GM13977 (cell line): Measurements from ENCODE around the gene U2AF2.

Experiments used
- DNase-seq: peaks from one replicate; pipeline ENCODE4 v3.0.0; 2012; ENCODE audit warnings: low spot score
- in situ Hi-C: fragments of 300-500 bp; cut with MboI; formaldehyde crosslinking; loops from one replicate; pipeline ENCODE4 v1.12.0; 2022; ENCODE audit warnings: low sequenced_read_pairs, low pct_unique_long_range_greater_than_20kb, mixed read lengths, inconsistent platforms; ENCODE audit not compliant: unreplicated experiment
- TF ChIP-seq, protein P1 (sequence below): IDR thresholded peaks from 2 replicates; pipeline ENCODE4 v1.5.1; 2012; ENCODE audit warnings: mild to moderate bottlenecking, control low read depth; ENCODE audit not compliant: insufficient read depth; ENCODE audit errors: extremely low read depth, missing control alignments

The U2AF2 gene

GRCh38 chr19:55611300-55611982, 43.4 kb upstream of the U2AF2 start:
- in situ Hi-C loops, result loop anchor here (25.0 kb wide), 1 partner anchor 1149 kb away; the partner anchor contains the start of genes CDC42EP5 and LENG9
- TF ChIP-seq, protein P1, sequence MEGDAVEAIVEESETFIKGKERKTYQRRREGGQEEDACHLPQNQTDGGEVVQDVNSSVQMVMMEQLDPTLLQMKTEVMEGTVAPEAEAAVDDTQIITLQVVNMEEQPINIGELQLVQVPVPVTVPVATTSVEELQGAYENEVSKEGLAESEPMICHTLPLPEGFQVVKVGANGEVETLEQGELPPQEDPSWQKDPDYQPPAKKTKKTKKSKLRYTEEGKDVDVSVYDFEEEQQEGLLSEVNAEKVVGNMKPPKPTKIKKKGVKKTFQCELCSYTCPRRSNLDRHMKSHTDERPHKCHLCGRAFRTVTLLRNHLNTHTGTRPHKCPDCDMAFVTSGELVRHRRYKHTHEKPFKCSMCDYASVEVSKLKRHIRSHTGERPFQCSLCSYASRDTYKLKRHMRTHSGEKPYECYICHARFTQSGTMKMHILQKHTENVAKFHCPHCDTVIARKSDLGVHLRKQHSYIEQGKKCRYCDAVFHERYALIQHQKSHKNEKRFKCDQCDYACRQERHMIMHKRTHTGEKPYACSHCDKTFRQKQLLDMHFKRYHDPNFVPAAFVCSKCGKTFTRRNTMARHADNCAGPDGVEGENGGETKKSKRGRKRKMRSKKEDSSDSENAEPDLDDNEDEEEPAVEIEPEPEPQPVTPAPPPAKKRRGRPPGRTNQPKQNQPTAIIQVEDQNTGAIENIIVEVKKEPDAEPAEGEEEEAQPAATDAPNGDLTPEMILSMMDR, result no peak
- no peak for DNase-seq

- in situ Hi-C loops, result loop anchor here (25.0 kb wide), 1 partner anchor 1150 kb away; the partner anchor contains the start of genes CDC42EP5 and LENG9
- TF ChIP-seq, protein P1, result no peak
- no peak for DNase-seq
Measured at GRCh38 chr19:55611983-55612645, 42.7 kb upstream of the U2AF2 start.

DNA sequence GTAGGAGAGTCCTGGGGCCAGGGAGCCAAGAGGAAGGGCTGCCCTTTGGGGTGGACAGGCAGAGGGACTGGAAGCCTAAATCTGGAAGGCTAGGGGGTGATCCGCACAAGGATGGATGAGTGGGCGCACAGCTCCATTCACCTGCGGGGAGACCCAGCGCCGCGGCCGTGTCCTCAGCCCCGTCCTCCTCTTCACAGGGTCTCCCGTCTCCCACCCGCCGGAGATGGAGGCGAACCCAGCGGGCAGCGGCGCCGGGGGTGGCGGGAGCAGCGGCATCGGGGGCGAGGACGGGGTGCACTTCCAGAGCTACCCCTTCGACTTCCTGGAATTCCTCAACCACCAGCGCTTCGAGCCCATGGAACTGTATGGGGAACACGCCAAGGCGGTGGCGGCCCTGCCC, 41.4 kb upstream of the U2AF2 start:
- in situ Hi-C loops, result loop anchor here (25.0 kb wide), 1 partner anchor 1151 kb away; the partner anchor contains the start of genes CDC42EP5 and LENG9
- TF ChIP-seq, protein P1, result no peak
- DNase-seq, result no peak

GRCh38 chr19:55613930-55614710, 40.7 kb upstream of the U2AF2 start:
- TF ChIP-seq, protein P1, result no peak
- in situ Hi-C loops, result loop anchor here (25.0 kb wide), 1 partner anchor 1152 kb away; the partner anchor contains the start of genes CDC42EP5 and LENG9
- no peak for DNase-seq

DNA sequence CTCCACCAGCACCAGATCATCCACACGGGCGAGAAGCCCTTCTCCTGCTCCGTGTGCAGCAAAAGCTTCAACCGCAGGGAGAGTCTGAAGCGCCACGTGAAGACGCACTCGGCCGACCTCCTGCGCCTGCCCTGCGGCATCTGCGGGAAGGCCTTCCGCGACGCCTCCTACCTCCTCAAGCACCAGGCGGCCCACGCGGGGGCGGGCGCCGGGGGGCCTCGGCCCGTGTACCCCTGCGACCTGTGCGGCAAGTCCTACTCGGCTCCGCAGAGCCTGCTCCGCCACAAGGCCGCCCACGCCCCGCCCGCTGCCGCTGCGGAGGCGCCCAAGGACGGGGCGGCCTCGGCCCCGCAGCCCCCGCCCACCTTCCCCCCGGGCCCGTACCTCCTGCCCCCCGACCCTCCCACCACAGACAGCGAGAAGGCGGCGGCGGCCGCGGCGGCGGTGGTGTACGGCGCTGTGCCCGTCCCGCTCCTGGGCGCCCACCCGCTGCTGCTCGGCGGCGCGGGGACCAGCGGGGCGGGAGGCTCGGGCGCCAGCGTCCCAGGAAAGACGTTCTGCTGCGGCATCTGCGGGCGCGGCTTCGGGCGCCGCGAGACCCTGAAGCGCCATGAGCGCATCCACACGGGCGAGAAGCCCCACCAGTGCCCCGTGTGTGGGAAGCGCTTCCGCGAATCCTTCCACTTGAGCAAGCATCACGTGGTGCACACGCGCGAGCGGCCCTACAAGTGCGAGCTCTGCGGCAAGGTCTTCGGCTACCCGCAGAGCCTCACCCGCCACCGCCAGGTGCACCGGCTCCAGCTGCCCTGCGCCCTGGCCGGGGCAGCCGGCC, 39.9 kb upstream of the U2AF2 start:
- in situ Hi-C loops, result loop anchor here (25.0 kb wide), 1 partner anchor 1153 kb away; the partner anchor contains the start of genes CDC42EP5 and LENG9
- TF ChIP-seq, protein P1, result no peak
- DNase-seq, result no peak
